ENCODE data around the gene TMEM138. TPM values are rescaled to one million over a fixed set of nuclear protein-coding genes. Genes with fewer than 3 reads are reported as not detected.

Gene TMEM138
- total and polyA plus RNA-seq, 2 donors, result 25.5 to 34.3 TPM

DNA sequence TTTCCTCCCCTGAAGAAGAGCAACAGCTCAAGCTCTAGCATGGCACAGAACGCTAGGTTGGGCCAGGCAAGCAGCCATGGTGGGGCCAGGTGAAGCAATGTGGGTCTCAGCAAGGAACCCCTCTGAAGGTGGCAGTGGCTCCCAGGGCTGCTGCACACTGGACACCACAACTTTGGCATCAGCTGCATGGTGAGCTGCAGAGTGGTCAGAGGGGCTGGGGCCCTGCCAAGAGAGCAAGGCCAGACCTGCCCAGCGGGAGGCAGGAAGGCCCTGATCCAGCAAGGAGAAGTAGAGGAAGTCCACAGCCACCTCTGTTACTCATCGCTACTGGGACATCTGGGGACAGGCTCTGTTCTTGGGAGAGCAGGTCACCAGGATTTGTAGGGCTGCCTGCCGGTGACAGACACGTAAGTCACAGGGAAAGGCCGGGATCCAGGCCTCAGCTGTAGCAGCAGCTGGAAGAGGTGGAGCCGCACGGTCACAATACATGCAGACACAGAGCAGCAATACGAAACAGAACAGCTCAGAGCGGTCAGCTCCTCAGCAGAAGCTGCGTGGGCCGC lies 12.9 kb upstream of the TMEM138 start:
- Histone ChIP-seq H3K27ac (ENCODE audit: low read depth) (no peak overlapping the region), H3K36me3 (ENCODE audit: insufficient read depth) (peaks cover 2% of the 10 kb centered on the region), H3K4me3 (ENCODE audit: low read depth, low read length) (no peak overlapping the region), H3K4me1 (ENCODE audit: insufficient read depth) (no peaks in the 10 kb centered on the region)
- WGBS, result 83% methylated on average over 12 of the region's 12 CpGs
- DNase-seq (ENCODE audit: extremely low spot score), result no peak

DNA sequence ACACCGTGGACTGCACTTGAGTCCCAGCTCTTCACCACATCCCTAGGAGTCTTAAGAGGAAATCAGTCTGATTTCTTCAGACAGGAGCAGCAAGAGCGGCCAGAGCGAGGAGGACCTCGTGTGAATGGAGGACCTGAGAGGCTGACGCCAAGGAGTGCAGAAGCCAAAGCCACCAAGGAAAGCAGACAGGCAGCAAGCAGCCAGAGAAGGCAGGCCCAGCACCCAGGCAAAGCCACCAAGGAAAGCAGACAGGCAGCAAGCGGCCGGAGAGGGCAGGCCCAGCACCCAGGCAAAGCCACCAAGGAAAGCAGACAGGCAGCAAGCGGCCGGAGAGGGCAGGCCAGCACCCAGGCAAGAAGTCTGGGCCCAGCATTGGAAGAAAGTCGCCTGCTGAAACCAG lies 12.3 kb upstream of the TMEM138 start:
- H3K27ac ChIP-seq (ENCODE audit: low read depth), result no peak overlapping the region
- DNase-seq (ENCODE audit: extremely low spot score), result no peak
- 94% methylated on average over 10 of the region's 10 CpGs for WGBS
- peaks cover 2% of the 10 kb centered on the region for H3K36me3 ChIP-seq (ENCODE audit: insufficient read depth)
- no peak overlapping the region for H3K4me3 ChIP-seq (ENCODE audit: low read depth, low read length)
- H3K4me1 ChIP-seq (ENCODE audit: insufficient read depth), result no peaks in the 10 kb centered on the region

DNA sequence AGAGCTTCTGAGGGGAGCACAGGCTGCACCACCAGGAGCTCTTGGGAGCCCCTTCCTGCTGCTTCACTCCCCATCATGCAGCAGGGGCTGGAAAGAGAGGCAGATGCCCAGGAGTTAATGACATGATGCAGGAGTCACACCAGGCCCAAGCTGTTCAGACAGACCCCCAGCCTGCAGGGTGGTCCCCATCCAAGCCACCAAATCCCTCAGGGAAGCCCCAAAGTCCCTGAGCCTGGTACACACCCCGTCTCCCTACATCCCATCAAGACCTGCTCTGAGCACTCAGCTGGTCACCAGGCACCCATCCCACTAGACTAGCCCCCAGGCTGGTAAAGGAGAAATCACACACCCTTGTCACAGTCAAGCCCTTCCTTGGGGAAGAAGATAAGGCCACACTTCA lies 11.8 kb upstream of the TMEM138 start:
- H3K4me1 ChIP-seq (ENCODE audit: insufficient read depth), result no peaks in the 10 kb centered on the region
- DNase-seq (ENCODE audit: extremely low spot score), result no peak
- H3K4me3 ChIP-seq (ENCODE audit: low read depth, low read length), result no peak overlapping the region
- H3K27ac ChIP-seq (ENCODE audit: low read depth), result no peak overlapping the region
- WGBS, result 85% methylated on average over 1 of the region's 1 CpG
- peaks cover 2% of the 10 kb centered on the region for H3K36me3 ChIP-seq (ENCODE audit: insufficient read depth)

DNA sequence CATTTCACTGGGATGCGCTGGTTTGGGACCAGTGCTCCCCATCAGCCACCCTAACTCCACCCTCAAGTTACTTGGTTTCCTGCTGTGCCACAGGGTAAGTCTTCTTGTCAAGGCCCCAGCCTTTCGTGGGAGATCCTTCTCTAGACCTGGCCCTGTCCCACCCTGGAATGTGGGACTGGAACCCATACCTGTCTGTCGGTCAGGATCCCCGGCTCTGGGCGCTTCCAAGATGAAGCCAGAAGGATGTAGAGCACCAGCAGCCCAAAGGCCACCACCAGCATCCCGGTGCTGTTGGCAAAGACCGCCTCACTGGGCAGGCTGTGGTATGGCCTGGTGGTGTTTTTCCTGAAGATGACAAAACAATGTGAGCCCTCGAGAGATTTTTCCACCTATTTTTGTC lies 11.4 kb upstream of the TMEM138 start:
- H3K4me1 ChIP-seq (ENCODE audit: insufficient read depth), result no peaks in the 10 kb centered on the region
- 96% methylated on average over 8 of the region's 8 CpGs for WGBS
- H3K4me3 ChIP-seq (ENCODE audit: low read depth, low read length), result no peak overlapping the region
- no peak for DNase-seq (ENCODE audit: extremely low spot score)
- peaks cover 2% of the 10 kb centered on the region for H3K36me3 ChIP-seq (ENCODE audit: insufficient read depth)
- H3K27ac ChIP-seq (ENCODE audit: low read depth), result no peak overlapping the region

DNA sequence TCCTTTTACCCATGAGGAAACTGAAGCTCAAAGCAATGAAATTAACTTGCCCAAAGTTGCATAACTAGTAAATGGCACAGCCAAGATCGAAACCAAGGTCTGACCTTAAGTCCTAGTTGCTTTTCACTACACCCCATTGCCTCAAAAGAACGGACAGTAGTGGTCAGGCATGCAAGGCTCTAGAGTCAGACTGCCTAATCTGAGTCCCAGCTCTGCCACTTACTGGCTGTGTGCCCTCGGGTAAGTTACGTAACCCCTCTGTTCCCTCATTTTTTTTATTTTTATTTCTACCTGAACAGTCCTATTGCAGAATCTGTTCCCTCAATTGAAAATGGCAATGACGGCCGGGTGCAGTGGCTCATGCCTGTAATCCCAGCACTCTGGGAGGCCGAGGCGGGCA lies 10.1 kb upstream of the TMEM138 start:
- 84% methylated on average over 8 of the region's 8 CpGs for WGBS
- peaks cover 2% of the 10 kb centered on the region for H3K36me3 ChIP-seq (ENCODE audit: insufficient read depth)
- H3K4me3 ChIP-seq (ENCODE audit: low read depth, low read length), result no peak overlapping the region
- H3K4me1 ChIP-seq (ENCODE audit: insufficient read depth), result no peaks in the 10 kb centered on the region
- H3K27ac ChIP-seq (ENCODE audit: low read depth), result no peak overlapping the region
- no peak for DNase-seq (ENCODE audit: extremely low spot score)

DNA sequence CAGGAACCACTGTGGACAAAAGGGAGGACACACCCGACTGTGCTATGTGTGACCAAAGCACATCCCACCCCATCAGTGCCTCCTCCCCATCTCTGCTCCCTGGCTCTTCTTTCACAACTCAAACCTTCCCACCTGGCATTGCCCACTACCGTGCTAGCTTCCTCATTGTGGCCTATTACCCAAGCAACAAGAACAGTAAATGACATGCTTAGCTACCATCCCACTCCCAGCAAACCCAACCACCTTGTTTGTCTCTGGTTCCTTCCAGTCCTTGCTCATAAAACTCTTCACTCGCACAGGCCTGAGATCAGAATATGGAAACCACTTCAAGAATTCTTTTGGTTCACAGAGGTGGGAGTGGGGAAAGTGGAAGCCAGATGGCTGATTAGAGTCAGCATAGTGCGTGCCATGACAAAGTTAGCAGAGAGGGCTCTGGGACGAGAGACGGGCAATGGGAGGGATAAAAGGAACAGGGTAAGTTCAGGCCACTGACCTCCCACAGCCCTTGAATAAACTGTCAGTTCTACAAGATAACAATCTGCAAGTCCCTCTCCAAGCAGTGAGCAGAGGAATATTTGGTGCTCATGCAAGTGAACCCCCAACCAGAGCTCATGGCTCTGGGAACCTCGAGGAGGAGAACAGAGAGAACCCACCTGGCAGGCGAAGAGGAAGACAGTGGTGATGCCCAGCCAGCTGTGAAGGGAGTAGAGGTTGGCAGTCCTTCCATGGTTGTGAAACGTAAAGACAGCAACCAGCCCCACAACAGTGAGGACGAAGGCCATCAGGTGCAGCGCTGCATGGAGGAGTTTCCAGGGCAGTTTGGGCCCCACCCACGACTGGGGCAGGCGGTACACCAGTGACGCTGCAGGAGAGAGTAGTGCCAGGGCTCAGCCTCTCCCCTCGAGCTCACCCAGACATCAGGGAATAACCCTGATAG lies 8.8 kb upstream of the TMEM138 start:
- WGBS, result 85% methylated on average over 15 of the region's 15 CpGs
- Histone ChIP-seq H3K36me3 (ENCODE audit: insufficient read depth) (peaks cover 2% of the 10 kb centered on the region), H3K4me3 (ENCODE audit: low read depth, low read length) (no peak overlapping the region), H3K27ac (ENCODE audit: low read depth) (no peak overlapping the region), H3K4me1 (ENCODE audit: insufficient read depth) (no peaks in the 10 kb centered on the region)
- no peak for DNase-seq (ENCODE audit: extremely low spot score)

DNA sequence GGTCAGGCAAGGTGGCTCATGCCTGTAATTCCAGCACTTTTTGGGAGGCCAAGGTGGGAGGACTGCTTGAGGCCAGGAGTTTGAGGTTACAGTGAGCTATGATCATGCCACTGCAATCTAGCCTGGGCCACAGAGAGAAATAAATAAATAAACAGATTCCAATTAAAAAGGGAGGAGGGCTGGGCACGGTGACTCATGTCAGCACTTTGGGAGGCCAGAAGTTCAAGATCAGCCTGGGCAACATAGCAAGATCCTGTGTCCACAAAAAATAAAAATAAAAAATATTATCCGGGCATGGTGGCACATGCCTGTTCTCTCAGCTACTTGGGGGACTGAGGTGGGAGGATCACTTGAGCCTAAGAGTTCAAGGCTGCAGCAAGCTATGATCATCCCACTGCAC lies 8.0 kb upstream of the TMEM138 start:
- no peaks in the 10 kb centered on the region for H3K4me1 ChIP-seq (ENCODE audit: insufficient read depth)
- H3K36me3 ChIP-seq (ENCODE audit: insufficient read depth), result peaks cover 2% of the 10 kb centered on the region
- H3K27ac ChIP-seq (ENCODE audit: low read depth), result no peak overlapping the region
- 83% methylated on average over 2 of the region's 2 CpGs for WGBS
- no peak overlapping the region for H3K4me3 ChIP-seq (ENCODE audit: low read depth, low read length)
- DNase-seq (ENCODE audit: extremely low spot score), result no peak

DNA sequence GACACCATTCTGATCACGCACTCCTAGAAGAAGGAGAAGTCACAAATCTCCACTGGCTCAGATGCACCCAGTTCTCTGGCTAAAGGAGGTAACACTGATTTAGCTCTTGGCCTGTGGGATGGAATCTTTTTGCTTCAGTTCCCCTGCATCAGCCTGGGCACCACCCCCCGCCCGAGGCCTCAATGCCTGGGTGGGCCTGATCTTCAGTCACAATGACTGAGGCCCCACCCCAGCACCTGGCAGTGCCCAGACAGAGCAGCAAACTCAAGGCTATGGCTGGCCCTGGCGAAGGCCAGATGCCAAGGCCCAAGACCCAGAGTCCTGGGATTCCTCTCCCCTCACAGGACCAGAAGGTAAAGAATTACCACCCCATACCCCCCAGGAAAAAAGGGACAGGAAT lies 5.5 kb upstream of the TMEM138 start:
- no peak for DNase-seq (ENCODE audit: extremely low spot score)
- Histone ChIP-seq H3K4me3 (ENCODE audit: low read depth, low read length) (no peak overlapping the region), H3K36me3 (ENCODE audit: insufficient read depth) (peaks cover 2% of the 10 kb centered on the region), H3K4me1 (ENCODE audit: insufficient read depth) (no peaks in the 10 kb centered on the region), H3K27ac (ENCODE audit: low read depth) (no peak overlapping the region)
- WGBS, result 93% methylated on average over 4 of the region's 4 CpGs

DNA sequence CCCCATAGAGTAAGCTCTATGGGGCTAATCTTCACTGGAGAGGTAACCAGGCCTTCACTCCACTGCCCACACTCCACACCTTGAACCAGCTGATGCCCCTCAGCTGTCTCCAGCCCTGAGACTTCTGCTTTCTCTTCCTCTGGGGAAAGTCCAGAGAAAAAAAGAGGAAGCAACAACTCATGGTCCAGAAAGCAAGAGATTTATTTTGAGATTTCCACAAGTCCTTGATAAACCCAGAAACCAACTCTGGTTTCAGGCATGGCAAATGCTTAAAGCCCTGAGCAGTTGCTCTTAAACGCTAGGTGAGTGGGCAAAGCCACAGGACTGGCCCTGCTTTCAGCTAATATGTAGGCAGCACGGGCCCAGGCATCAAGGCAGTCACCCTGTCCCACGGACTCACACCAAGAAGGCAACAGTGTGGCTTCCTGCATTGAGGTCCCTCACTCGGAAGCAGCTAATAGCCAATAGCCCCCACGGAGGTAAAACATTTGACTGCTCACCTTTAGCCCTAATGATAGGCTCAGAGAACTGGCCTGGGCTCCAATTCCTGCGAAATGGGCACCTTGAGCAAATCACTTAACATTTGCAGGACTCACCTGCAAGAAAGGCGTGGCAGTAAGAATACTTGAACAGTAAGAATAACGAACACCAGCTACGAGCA lies 4.8 kb upstream of the TMEM138 start:
- peaks cover 2% of the 10 kb centered on the region for H3K36me3 ChIP-seq (ENCODE audit: insufficient read depth)
- H3K4me3 ChIP-seq (ENCODE audit: low read depth, low read length), result no peak overlapping the region
- no peak for DNase-seq (ENCODE audit: extremely low spot score)
- no peak overlapping the region for H3K27ac ChIP-seq (ENCODE audit: low read depth)
- 89% methylated on average over 9 of the region's 9 CpGs for WGBS
- no peaks in the 10 kb centered on the region for H3K4me1 ChIP-seq (ENCODE audit: insufficient read depth)

DNA sequence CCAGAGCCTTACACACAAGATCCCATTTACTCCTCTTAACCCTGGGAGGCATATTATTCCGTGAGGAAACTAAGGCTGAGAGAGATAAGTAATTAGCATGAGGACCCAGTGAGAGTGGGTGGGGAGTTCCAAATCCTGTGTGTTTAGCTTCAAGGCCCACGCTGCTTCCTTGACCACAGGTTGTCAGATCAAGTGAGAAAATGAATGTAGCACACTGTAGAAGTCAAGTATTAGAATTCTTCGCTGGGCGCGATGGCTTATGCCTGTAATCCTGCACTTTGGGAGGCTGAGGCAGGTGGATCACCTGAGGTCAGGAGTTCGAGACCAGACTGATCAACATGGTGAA lies 4.3 kb upstream of the TMEM138 start:
- Histone ChIP-seq H3K36me3 (ENCODE audit: insufficient read depth) (peaks cover under 1% of the 10 kb centered on the region), H3K4me3 (ENCODE audit: low read depth, low read length) (no peak overlapping the region), H3K4me1 (ENCODE audit: insufficient read depth) (no peaks in the 10 kb centered on the region), H3K27ac (ENCODE audit: low read depth) (no peak overlapping the region)
- DNase-seq (ENCODE audit: extremely low spot score), result no peak
- WGBS, result 94% methylated on average over 6 of the region's 6 CpGs

DNA sequence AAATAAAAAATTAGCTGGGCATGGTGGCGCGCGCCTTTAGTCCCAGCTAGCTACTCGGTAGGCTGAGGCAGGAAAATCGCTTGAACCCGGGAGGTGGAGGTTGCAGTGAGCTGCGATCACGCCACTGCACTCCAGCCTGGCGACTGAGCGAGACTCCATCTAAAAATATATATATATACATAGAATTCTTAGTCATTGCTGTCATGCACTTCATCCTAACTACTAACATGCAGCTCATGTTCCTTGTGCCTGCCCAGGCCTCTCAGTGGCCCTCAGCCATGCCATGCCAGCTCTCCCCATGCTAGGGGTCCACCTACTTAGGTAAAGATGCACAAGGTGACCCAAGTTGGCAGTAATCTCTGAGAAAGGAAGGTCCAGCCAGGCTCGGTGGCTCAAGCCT lies 3.6 kb upstream of the TMEM138 start:
- Histone ChIP-seq H3K4me1 (ENCODE audit: insufficient read depth) (peaks cover 2% of the 10 kb centered on the region), H3K27ac (ENCODE audit: low read depth) (no peak overlapping the region), H3K36me3 (ENCODE audit: insufficient read depth) (no peaks in the 10 kb centered on the region), H3K4me3 (ENCODE audit: low read depth, low read length) (no peak overlapping the region)
- no peak for DNase-seq (ENCODE audit: extremely low spot score)
- WGBS, result 97% methylated on average over 11 of the region's 11 CpGs

DNA sequence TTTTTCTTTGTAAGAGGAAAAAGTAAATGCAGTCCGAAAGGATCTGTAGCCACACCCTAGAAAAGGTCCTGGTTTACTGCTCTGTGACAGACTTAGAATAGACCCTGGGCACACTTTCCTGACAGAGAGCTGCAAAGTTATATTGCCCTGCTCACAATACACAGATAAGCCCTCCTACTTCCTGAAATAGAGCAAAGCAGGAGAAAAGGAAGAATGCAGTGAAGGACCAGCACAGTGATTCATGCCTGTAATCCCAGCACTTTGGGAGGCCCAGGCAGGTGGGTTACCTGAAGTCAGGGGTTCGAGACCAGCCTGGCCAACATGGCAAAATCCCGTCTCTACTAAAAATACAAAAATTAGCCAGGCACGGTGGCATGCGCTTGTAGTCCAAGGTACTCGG lies 2.7 kb upstream of the TMEM138 start:
- Histone ChIP-seq H3K27ac (ENCODE audit: low read depth) (no peak overlapping the region), H3K4me3 (ENCODE audit: low read depth, low read length) (no peak overlapping the region), H3K4me1 (ENCODE audit: insufficient read depth) (peaks cover 2% of the 10 kb centered on the region), H3K36me3 (ENCODE audit: insufficient read depth) (no peaks in the 10 kb centered on the region)
- 88% methylated on average over 6 of the region's 6 CpGs for WGBS
- no peak for DNase-seq (ENCODE audit: extremely low spot score)

DNA sequence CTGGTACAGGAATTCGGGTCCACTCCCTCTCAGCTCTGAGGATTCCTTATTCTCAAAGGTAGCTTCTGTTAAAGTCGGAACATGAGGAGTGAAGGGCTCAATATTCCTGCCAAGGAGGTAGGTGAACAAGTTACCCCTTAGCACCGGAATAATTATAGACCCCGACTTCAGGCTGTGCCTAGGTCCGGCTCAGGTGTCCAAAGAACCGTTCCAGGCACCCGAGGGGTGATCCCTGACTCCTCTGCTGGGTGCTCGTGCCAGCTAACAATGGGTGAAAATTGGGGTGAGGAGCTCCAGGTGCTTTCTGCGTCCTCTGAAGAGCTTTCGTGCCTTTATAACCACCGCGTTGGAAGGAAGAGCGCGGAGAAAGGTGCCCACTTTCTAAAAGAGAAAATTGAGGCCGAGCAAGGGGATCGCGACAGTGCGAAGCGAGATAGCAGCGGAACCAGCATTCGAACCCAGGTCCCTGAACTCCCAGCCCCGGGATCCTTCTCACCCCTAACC lies 885 bp upstream of the TMEM138 start:
- peaks cover 2% of the 10 kb centered on the region for H3K4me1 ChIP-seq (ENCODE audit: insufficient read depth)
- H3K27ac ChIP-seq (ENCODE audit: low read depth), result peak overlapping the region; percentile 98
- no peak for DNase-seq (ENCODE audit: extremely low spot score)
- WGBS, result 2% methylated on average over 22 of the region's 22 CpGs
- H3K36me3 ChIP-seq (ENCODE audit: insufficient read depth), result no peaks in the 10 kb centered on the region
- H3K4me3 ChIP-seq (ENCODE audit: low read depth, low read length), result peak overlapping the region; percentile 59

DNA sequence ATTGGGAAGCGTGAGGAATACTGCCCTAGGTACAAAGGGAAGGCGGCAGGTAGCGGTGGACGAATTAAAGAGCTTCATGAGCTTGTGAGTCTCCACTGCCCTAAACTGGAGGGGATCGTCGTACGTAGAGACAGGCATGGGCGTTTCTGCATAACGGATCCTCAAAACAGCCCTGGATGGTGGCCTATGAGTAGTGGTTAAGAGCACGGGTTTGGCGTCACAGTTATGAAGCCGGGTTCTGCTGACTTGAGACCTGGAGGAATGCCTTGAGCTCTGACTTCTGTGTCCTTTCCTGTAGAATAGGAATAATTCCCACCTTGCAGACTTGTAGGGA lies 335 bp downstream of the TMEM138 start:
- peak overlapping the region; percentile 59 for H3K4me3 ChIP-seq (ENCODE audit: low read depth, low read length)
- H3K36me3 ChIP-seq (ENCODE audit: insufficient read depth), result peaks cover 3% of the 10 kb centered on the region
- peaks cover 2% of the 10 kb centered on the region for H3K4me1 ChIP-seq (ENCODE audit: insufficient read depth)
- WGBS, result under 1% methylated on average over 12 of the region's 12 CpGs
- no peak overlapping the region for H3K27ac ChIP-seq (ENCODE audit: low read depth)
- DNase-seq (ENCODE audit: extremely low spot score), result no peak
